Measurements from ENCODE around the gene ZMIZ1.

The ZMIZ1 gene

GRCh38 chr10:79052291-79053080 lies 16.3 kb upstream of the ZMIZ1 start:
- no peak for DNase-seq (ENCODE audit: low read depth)

DNA sequence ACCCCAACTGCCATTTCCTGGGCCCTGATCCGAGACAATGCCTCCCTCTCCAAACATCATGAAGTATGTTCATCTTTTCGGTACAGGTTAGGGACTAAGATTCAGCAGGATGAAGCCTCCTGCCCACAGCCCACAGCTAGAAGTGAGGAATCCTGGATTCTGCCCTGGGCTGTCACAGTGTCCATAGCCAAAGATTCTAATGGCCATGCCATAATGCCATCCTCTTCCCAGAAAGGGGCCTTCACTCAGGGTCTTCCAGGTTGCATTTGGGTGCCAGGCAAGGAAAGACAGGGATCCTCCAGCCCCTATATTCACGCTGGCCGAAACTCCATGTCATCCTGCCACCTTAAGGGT lies 15.7 kb upstream of the ZMIZ1 start:
- no peak for DNase-seq (ENCODE audit: low read depth)

DNA sequence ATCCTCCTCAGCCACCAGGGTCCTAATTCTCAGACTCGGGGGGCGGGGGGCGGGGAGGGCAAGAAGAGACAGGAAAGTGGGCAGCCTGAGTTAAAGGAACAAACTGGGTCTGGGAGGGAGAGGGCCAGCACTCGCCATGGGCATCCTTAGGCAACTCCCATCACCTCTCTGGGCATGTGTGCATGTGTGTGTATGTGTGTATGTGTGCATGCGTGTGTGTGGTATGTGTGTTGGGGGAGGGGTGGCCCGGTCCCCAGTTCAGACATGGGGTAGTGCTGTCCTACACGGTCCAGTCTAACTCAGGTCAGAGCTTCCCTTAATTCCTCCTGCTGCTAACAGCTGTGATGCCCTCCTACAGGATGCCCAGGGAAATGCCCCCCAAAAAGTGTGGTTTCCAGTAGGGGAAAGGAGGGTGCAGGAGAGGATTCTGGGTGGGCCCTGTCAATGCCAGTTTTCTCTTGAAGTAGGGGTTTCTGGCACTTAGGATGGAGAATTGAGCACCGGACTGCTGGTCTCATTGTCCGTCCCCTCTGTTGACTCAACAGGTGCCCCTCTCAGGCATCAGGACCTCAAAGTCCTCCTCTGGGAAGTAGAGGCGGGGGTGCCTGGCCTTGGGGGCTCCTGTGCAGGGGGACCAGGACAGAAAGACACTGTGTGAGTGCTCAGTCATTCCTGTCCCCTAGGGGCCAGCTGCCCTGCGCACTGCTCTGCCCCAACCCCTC lies 15.1 kb upstream of the ZMIZ1 start:
- no peak for DNase-seq (ENCODE audit: low read depth)

- no peak for DNase-seq (ENCODE audit: low read depth)
Observed at GRCh38 chr10:79054203-79055099, 14.3 kb upstream of the ZMIZ1 start.

- DNase-seq (ENCODE audit: low read depth) = no peak
Observed at GRCh38 chr10:79055100-79055782, 13.5 kb upstream of the ZMIZ1 start.

DNA sequence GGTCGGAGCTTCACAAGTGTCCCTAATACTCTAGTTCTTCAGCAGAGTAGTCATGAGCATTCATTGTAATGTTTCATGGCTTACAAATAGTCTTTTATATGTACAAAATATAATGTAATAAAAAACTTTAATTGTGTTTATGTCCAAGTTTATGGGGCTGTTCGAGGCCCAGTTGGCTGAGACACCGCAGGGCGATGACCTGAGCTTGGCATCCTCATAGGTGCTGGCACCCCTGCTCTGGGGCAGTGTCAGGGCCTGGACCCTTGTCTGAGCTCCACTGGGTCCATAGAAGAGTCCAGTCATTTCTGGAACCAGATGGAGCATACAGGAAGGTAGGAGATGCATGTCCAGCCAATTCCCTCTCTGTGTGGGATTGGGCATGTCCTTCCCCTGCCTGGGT lies 12.9 kb upstream of the ZMIZ1 start:
- no peak for DNase-seq (ENCODE audit: low read depth)

GRCh38 chr10:79056361-79056735 lies 12.4 kb upstream of the ZMIZ1 start:
- no peak for DNase-seq (ENCODE audit: low read depth)

DNA sequence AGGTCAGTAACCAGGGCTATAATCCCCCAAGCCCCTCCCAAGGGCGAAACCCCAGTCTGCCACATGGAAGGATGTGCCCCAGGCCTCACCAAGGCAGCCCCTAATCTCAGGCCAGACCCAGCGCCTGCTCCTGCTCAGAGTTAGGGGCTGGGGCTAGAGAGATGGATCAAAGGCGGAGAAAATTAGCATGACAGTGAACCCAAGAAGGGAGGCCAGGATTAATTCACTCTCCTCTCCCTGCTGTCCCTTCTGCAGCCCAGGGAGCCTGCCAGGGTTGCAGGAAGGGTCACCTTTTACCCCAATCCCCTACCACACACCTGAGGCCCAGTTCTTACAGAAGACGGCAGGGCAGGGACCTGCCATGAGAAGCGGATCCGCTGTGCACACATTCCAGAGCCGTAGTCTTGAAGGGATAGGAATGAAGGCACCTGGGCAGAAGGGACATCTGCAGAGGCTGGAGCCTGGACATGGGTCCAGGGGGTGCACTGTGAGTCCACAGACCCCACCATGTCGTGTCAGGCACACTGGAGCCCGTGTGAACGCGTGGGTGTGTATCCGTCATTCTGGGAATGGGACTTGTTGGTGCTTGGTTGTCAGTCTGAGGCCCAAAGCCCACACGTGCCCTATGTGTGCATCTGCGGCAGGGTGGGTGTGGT lies 11.9 kb upstream of the ZMIZ1 start:
- no peak for DNase-seq (ENCODE audit: low read depth)

GRCh38 chr10:79057481-79058275 lies 11.1 kb upstream of the ZMIZ1 start:
- DNase-seq (ENCODE audit: low read depth) = no peak

DNA sequence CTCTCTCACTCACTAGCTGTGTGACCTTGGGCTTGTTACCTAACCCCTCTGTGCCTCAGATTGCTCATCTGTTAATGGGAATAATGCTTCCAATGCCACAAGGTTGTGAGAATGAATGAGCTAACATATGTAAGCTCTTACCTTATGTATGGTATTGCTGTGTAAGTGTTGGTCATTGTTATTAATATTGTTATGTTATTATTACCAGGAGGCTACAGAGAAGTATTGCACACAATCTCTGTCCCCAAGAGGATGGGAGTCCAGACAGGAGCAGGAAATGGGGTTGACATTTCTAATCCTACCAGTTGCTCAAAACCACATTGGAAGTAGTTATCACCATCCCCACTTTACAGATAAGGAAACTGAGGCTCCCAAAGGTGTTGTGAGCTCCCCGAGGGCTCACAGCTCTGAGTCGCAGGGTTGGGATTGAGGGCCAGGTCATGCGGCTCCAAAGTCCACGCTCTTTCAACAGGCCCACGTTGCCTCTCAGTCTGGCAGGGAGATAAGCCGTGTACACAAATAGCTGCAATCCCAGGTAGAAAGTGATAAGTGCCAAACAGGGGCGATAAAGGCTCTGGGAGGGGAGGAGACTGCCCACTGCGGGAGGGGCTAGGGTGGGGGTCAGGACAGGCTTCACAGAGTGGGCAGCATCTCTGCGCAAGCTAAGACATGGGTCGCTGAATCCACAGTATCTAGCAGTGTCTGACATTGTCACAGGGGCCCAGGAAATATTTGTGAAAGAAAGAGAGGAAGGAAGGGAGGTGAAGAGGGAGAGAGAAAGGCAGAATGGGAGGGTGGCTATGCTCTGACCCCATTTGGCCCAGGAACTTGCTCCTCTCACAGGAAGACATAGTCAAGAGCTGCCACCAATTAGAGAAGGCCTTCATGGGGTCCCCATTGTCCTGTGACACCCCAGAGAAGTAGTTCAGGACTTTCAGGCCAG lies 9.6 kb upstream of the ZMIZ1 start:
- no peak for DNase-seq (ENCODE audit: low read depth)

GRCh38 chr10:79059859-79060379 lies 8.8 kb upstream of the ZMIZ1 start:
- no peak for DNase-seq (ENCODE audit: low read depth)

DNA sequence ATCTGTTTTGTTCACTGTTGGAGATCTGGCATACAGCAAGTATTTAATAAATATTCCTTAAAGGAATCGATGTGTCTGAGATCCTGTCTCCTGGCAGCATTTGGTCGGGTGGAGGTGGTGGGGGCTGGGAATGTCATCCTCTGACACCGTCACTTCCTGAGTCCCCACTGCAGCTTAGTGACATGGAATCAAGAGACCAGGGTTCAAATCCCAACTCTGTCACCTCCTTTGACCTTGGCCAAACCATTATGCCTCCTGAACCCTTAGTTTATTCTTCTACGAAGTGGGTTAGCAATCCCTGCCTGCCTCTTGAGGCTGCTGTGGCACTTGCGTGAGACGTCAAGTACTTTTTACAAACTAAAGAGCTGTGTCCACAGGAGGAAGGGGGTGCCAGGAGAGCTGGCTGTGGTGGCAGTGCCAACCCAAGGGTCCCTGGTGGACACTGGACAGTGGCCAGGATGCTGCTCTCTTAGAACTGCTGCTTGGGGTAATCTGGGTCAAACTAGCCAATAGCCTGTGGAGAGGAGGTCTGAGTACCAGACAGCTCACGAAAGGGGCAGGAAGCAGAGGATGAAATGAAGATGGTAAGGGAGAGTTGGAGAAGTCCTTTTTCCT lies 8.0 kb upstream of the ZMIZ1 start:
- DNase-seq (ENCODE audit: low read depth) = no peak

DNA sequence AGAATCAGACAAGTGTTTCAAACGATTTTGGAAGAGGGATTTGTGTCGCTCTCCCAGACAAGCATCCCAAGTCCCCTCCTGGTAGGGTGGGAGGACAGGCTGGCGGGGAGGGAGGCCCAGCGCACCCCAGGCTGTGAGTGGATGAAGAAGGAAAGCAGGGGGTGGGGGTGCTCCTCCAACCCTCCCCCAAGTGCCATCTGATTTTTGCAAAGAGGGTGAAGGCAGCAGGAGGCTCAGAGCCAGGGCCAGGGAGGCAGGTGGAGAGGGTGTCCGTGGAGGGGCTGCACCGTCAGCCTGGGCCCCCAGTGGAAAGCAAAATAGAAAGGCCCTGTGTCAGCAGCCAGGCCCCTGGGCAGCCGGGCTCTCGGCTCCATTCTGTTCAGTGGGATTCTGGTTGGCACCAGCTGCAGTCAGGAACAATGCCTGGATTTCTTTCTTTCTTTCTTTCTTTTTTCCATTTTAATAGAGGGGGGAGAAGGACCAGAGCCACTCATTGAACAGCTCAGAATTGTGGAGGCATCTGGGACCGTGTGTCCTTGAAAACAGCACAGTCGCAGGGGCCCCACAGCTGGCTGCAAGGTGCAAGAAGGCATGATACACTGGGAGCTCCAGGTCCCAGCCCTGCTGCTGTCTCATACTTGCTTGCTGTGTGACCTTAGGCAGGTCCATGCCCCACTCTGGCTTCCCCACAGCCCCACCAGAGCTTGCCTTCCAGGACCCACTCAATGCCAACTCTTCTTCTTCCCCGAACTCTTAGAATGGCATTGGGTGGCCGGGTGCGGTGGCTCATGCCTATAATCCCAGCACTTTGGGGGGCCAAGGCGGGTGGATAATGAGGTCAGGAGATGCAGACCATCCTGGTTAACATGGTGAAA lies 7.1 kb upstream of the ZMIZ1 start:
- no peak for DNase-seq (ENCODE audit: low read depth)

DNA sequence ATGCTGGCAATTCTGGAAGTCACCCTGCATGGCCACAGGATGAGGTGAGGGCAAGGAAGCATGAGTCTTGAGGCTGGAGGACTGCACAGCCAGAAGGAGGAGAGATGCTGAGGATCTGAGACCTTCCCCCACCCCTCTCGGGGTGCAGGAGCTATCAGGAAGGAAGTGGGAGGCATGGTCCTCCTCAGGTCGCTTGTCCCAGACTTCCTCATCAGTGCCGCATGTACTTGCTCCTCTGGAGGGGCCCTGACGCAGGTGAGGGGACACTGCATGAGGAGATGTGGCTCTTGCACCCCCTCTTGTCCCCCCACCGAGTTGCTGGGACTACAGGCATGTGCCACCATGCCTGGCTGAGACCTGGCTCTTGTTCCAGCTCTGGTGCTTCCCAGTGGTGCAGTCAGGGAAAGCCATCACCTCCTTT lies 5.7 kb upstream of the ZMIZ1 start:
- DNase-seq (ENCODE audit: low read depth) = no peak

DNA sequence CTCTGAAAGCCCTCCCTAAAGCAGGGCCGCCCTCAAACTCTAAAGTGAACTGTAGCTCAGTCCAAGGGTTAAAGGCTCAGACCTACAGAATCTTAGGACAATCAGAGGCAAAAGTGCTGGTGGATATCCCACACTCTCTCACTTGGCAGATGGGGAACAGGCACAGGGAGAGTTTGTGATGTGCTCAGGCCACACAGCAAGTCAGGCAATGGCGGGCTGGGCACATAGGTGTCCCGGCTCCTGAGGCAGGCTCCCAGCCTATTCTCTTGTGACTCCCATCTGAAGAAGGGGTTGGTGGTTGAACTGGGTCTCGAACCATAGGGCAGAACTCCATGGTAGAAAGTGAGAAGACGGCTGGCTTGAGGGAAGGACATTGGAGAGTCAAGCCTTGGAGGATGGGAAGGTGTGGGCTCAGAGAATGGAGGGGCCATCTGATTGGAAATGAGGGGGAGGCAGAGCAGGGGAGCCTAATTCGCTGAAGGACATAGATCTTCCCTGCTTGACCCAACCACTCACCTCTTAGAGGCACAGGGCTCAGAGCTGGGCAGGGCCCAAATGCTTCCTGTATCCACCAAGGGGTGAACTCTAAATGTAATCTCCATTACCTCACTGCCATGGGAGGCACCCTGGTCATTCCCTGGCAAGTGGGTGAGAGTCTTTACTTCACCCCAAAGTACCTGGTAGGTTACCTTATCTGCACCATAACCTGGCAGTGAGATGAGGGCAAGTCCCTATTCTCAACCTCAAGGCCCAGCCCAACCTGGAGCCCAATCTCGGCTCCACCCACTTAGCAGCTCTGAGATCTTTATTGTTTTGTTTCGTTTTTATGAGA lies 4.9 kb upstream of the ZMIZ1 start:
- no peak for DNase-seq (ENCODE audit: low read depth)

DNA sequence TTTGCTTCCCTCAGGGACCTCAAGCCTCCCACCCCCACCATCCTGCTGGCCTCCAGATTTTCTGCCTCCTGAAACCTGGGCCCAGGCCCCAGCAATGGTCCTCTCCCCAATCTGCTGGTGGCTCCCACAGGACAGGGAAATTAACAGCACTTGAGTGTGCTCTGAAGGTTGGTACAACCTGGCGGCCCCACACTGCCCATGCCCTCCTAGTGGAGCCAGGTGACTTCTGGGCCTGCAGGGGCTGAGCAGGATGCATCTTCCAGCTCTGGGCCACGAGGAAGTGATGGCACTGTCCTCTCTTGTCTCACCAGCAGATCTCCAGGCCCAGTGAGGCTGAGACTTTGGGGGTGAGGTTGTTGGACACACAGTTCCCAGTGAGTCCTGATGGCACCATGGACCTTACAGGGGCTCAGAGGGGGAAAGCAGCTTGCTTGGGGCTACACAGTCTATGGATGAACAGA lies 3.6 kb upstream of the ZMIZ1 start:
- no peak for DNase-seq (ENCODE audit: low read depth)

DNA sequence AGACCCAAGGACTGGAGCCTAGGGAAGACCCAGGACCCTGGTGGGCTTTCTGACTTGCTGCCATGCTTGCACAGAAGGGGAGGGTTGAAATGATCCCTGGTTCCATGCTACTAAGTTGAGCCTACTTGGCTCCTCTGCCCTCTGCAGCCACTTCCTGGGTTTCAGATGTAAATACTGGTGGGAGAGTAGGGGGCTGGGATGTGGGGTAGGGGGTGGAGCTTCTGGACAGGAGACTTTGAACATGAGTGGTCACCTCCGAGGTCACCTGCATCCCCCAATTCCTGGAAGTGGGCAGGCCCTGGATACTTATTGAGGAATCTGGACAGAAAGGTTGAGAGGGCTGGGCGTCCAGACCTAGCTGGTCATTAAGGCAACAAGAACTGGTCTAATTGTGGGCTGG lies 2.9 kb upstream of the ZMIZ1 start:
- DNase-seq (ENCODE audit: low read depth) = no peak

Data from activated T-helper 1 cell treated with Interleukin-2 at 50 U/mL for 16 hours (primary cell).